SK-N-SH treated with all-trans-retinoic acid at 6 μM for 48 hours (cell line): ENCODE measurements around the gene PAIP2.

ENCODE experiments used
- CSDC2 ChIP-seq: fragments of 250-450 bp; sonication (Bioruptor Pico); IDR thresholded peaks from 2 replicates; pipeline ENCODE4 v1.5.0; 2020; ENCODE audit warnings: mild to moderate bottlenecking, moderate library complexity
- CSRNP3 ChIP-seq: fragments of 250-450 bp; sonication (Bioruptor Pico); IDR thresholded peaks from 2 replicates; pipeline ENCODE4 v1.5.1; 2021; ENCODE audit warnings: mild to moderate bottlenecking, moderate library complexity
- TCF4 ChIP-seq: fragments of 250-450 bp; sonication (Bioruptor Pico); IDR thresholded peaks from 2 replicates; pipeline ENCODE4 v1.8.0; 2021; ENCODE audit warnings: mild to moderate bottlenecking, moderate library complexity, borderline replicate concordance
- TF ChIP-seq, protein P1 (sequence below): fragments of 250-450 bp; sonication (Bioruptor Pico); IDR thresholded peaks from 2 replicates; pipeline ENCODE4 v1.5.1; 2020; ENCODE audit warnings: low read depth, mild to moderate bottlenecking, moderate library complexity

DNA sequence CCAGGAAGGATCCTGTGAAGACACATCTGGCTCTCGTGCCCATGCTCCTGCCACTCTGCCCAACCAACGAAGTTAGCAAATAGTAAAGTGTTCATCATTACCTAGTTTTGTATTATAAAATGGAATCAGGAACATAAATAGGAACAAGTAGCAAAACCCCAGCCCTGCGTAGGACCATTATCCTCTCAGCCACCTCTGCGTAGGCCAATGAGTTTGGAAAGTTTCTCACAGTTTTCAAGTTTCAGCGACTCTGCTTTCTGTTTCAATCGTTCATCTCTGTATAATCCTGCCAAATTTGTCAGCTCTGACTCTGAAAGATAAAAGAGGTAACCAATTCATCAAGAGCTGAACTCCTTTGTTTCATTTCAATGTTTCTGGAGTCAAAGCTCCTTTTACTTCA lies 72.3 kb downstream of the PAIP2 start:
- TF ChIP-seq, protein P1, sequence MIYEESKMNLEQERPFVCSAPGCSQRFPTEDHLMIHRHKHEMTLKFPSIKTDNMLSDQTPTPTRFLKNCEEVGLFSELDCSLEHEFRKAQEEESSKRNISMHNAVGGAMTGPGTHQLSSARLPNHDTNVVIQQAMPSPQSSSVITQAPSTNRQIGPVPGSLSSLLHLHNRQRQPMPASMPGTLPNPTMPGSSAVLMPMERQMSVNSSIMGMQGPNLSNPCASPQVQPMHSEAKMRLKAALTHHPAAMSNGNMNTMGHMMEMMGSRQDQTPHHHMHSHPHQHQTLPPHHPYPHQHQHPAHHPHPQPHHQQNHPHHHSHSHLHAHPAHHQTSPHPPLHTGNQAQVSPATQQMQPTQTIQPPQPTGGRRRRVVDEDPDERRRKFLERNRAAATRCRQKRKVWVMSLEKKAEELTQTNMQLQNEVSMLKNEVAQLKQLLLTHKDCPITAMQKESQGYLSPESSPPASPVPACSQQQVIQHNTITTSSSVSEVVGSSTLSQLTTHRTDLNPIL (CRISPR knock-in tag): no peak
- TF ChIP-seq CSRNP3: no peak
- TF ChIP-seq TCF4 (CRISPR knock-in tag): no peak
- no peak for TF ChIP-seq CSDC2 (CRISPR knock-in tag)
